Subcutaneous abdominal adipose tissue (tissue), 5 donors: ENCODE data around the gene FARS2.

Experiments used
- H3K27ac ChIP-seq: one replicate; pipeline ENCODE4 v1.7.0; 2013; ENCODE audit warnings: low read depth, mild to moderate bottlenecking, inconsistent platforms, low read length, moderate library complexity
- H3K27me3 ChIP-seq, 5 donors: one replicate each; pipeline ENCODE4 v1.7.0; 2013; ENCODE audit warnings: low read length in 5 of 5, inconsistent platforms in 1 of 5; ENCODE audit not compliant: control insufficient read depth in 5 of 5, insufficient read depth in 4 of 5
- H3K36me3 ChIP-seq, 5 donors: one replicate each; pipeline ENCODE4 v1.7.0; 2013; ENCODE audit warnings: low read length in 5 of 5; ENCODE audit not compliant: control insufficient read depth in 5 of 5, insufficient read depth in 5 of 5
- H3K4me1 ChIP-seq, 5 donors: one replicate each; pipeline ENCODE4 v1.7.0; 2013; ENCODE audit warnings: low read length in 5 of 5, mild to moderate bottlenecking in 3 of 5, moderate library complexity in 1 of 5; ENCODE audit not compliant: control insufficient read depth in 5 of 5, insufficient read depth in 5 of 5
- H3K4me3 ChIP-seq, 5 donors: one replicate each; pipeline ENCODE4 v1.7.0; 2013; ENCODE audit warnings: low read length in 5 of 5, low read depth in 1 of 5
- H3K9ac ChIP-seq, 5 donors: one replicate each; pipeline ENCODE4 v1.7.0; 2013; ENCODE audit warnings: low read length in 5 of 5, mild to moderate bottlenecking in 4 of 5, moderate library complexity in 3 of 5
- H3K9me3 ChIP-seq, 5 donors: one replicate each; pipeline ENCODE4 v1.7.0; 2013; ENCODE audit warnings: low read length in 5 of 5; ENCODE audit not compliant: control insufficient read depth in 5 of 5
- donor health status: healthy.
- donor health status: healthy.
- donor health status: healthy.
- donor health status: healthy.
- donor health status: healthy.

The FARS2 gene

GRCh38 chr6:5293692-5294091 lies 32.4 kb downstream of the FARS2 start:
- no peaks in the 10 kb centered on the region for H3K9me3 ChIP-seq

GRCh38 chr6:5294392-5295211 lies 33.3 kb downstream of the FARS2 start:
- H3K4me1 ChIP-seq, result peaks cover 0 to 9% (median 7%) of the 10 kb centered on the region in 5 donors
- H3K36me3 ChIP-seq, result no peaks in the 10 kb centered on the region
- H3K27me3 ChIP-seq, result no peaks in the 10 kb centered on the region
- H3K9ac ChIP-seq, result no peak overlapping the region
- H3K4me3 ChIP-seq, result peak overlapping the region in 1 of 5 donors; percentile 23
- no peaks in the 10 kb centered on the region for H3K9me3 ChIP-seq
- H3K27ac ChIP-seq, result no peak overlapping the region

More at GRCh38 chr6:5293692-5294091, 32.4 kb downstream of the FARS2 start:
- Histone ChIP-seq H3K36me3 (no peaks in the 10 kb centered on the region), H3K4me3 (no peak overlapping the region), H3K9ac (no peak overlapping the region), H3K4me1 (peaks cover 0 to 9% (median 7%) of the 10 kb centered on the region in 5 donors), H3K27ac (no peak overlapping the region), H3K27me3 (no peaks in the 10 kb centered on the region)

- H3K27ac ChIP-seq, result no peak overlapping the region
- no peaks in the 10 kb centered on the region for H3K9me3 ChIP-seq
- no peaks in the 10 kb centered on the region for H3K36me3 ChIP-seq
- no peak overlapping the region for H3K4me3 ChIP-seq
- no peaks in the 10 kb centered on the region for H3K27me3 ChIP-seq
- H3K4me1 ChIP-seq, result peaks cover 0 to 11% (median 8%) of the 10 kb centered on the region in 5 donors
- no peak overlapping the region for H3K9ac ChIP-seq
Measured at GRCh38 chr6:5295623-5296022, 34.3 kb downstream of the FARS2 start.

- Histone ChIP-seq H3K9me3 (no peaks in the 10 kb centered on the region), H3K9ac (no peak overlapping the region), H3K4me3 (no peak overlapping the region), H3K27ac (no peak overlapping the region), H3K27me3 (no peaks in the 10 kb centered on the region), H3K4me1 (peaks cover 0 to 7% (median 5%) of the 10 kb centered on the region in 5 donors), H3K36me3 (no peaks in the 10 kb centered on the region)
Measured at GRCh38 chr6:5300206-5300764, 39.0 kb downstream of the FARS2 start.

- Histone ChIP-seq H3K9ac (no peak overlapping the region), H3K27me3 (no peaks in the 10 kb centered on the region), H3K9me3 (no peaks in the 10 kb centered on the region), H3K27ac (no peak overlapping the region), H3K36me3 (no peaks in the 10 kb centered on the region), H3K4me3 (no peak overlapping the region), H3K4me1 (peaks cover 0 to 17% (median 12%) of the 10 kb centered on the region in 5 donors)
Measured at GRCh38 chr6:5302220-5302946, 41.1 kb downstream of the FARS2 start.

GRCh38 chr6:5302995-5303622 lies 41.8 kb downstream of the FARS2 start:
- Histone ChIP-seq H3K9me3 (no peaks in the 10 kb centered on the region), H3K27ac (no peak overlapping the region), H3K36me3 (no peaks in the 10 kb centered on the region), H3K4me3 (no peak overlapping the region), H3K9ac (no peak overlapping the region), H3K4me1 (peaks cover 0 to 17% (median 12%) of the 10 kb centered on the region in 5 donors), H3K27me3 (no peaks in the 10 kb centered on the region)

- no peaks in the 10 kb centered on the region for H3K27me3 ChIP-seq
- H3K9ac ChIP-seq, result no peak overlapping the region
- H3K4me3 ChIP-seq, result no peak overlapping the region
- H3K4me1 ChIP-seq, result peaks cover 0 to 17% (median 12%) of the 10 kb centered on the region in 5 donors
- no peak overlapping the region for H3K27ac ChIP-seq
- H3K36me3 ChIP-seq, result no peaks in the 10 kb centered on the region
- no peaks in the 10 kb centered on the region for H3K9me3 ChIP-seq
Measured at GRCh38 chr6:5303682-5304081, 42.4 kb downstream of the FARS2 start.

- no peak overlapping the region for H3K4me3 ChIP-seq
- no peaks in the 10 kb centered on the region for H3K36me3 ChIP-seq
- no peak overlapping the region for H3K27ac ChIP-seq
- no peaks in the 10 kb centered on the region for H3K9me3 ChIP-seq
- no peaks in the 10 kb centered on the region for H3K27me3 ChIP-seq
- H3K9ac ChIP-seq, result no peak overlapping the region
- peaks cover 0 to 17% (median 10%) of the 10 kb centered on the region in 5 donors for H3K4me1 ChIP-seq
Measured at GRCh38 chr6:5305968-5306626, 44.8 kb downstream of the FARS2 start.

GRCh38 chr6:5307058-5307457 lies 45.7 kb downstream of the FARS2 start:
- H3K27me3 ChIP-seq, result no peaks in the 10 kb centered on the region
- H3K36me3 ChIP-seq, result no peaks in the 10 kb centered on the region
- no peak overlapping the region for H3K9ac ChIP-seq
- no peak overlapping the region for H3K4me3 ChIP-seq
- peaks cover 0 to 17% (median 10%) of the 10 kb centered on the region in 5 donors for H3K4me1 ChIP-seq
- no peaks in the 10 kb centered on the region for H3K9me3 ChIP-seq
- H3K27ac ChIP-seq, result no peak overlapping the region
